A673 (cell line): ENCODE data around the gene POTEH.
"Not testable (repeated sequence)": the region's sequence is repeated elsewhere in the genome, so short reads cannot be mapped to it uniquely, and the experiment has no call there.

Experiments
- EZH2 ChIP-seq: fragments of 200-600 bp; sonication (generic); IDR thresholded peaks from 2 replicates; pipeline ENCODE4 v1.6.1; 2017; ENCODE audit warnings: borderline replicate concordance, low read depth, mild to moderate bottlenecking, mixed read lengths, antibody characterized with exemption, low read length; ENCODE audit not compliant: poor library complexity, severe bottlenecking
- TF ChIP-seq, protein P1 (sequence below): fragments of 300-800, 200-600 bp; sonication (generic); conservative IDR thresholded peaks from 2 replicates; pipeline ENCODE4 v1.5.1; 2017; ENCODE audit warnings: low read depth, mild to moderate bottlenecking, antibody characterized with exemption, low read length, moderate library complexity, mixed read lengths

DNA sequence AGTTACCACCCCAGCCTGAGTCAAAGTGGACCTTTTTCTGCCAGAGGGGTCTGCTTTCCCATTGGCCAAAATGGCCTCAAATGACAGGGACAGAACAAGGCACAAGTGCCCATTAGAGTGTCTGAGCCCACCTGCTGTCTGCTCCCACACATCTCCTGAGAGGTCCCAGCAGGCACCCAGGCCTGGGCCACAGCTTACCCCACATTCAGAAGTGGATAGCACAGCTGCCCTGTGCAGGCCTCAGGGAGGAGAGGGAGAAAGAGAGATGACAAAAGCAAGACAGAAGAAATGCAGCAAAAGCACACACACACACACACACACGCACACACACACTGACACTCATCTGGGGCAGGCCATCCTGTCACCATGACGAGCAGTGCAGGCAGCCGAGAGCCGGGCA lies 4.2 kb upstream of the POTEH start:
- TF ChIP-seq, protein P1, sequence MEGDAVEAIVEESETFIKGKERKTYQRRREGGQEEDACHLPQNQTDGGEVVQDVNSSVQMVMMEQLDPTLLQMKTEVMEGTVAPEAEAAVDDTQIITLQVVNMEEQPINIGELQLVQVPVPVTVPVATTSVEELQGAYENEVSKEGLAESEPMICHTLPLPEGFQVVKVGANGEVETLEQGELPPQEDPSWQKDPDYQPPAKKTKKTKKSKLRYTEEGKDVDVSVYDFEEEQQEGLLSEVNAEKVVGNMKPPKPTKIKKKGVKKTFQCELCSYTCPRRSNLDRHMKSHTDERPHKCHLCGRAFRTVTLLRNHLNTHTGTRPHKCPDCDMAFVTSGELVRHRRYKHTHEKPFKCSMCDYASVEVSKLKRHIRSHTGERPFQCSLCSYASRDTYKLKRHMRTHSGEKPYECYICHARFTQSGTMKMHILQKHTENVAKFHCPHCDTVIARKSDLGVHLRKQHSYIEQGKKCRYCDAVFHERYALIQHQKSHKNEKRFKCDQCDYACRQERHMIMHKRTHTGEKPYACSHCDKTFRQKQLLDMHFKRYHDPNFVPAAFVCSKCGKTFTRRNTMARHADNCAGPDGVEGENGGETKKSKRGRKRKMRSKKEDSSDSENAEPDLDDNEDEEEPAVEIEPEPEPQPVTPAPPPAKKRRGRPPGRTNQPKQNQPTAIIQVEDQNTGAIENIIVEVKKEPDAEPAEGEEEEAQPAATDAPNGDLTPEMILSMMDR, result not testable (repeated sequence)
- not testable (repeated sequence) for TF ChIP-seq EZH2
